NCI-H524 (cell line): Measurements from ENCODE around the gene MIX23.

Source experiments
- DNase-seq, 2 experiments: peaks; one replicate each; lab custom pipeline; 2025; lab: John Stamatoyannopoulos, UW

MIX23 gene

DNA sequence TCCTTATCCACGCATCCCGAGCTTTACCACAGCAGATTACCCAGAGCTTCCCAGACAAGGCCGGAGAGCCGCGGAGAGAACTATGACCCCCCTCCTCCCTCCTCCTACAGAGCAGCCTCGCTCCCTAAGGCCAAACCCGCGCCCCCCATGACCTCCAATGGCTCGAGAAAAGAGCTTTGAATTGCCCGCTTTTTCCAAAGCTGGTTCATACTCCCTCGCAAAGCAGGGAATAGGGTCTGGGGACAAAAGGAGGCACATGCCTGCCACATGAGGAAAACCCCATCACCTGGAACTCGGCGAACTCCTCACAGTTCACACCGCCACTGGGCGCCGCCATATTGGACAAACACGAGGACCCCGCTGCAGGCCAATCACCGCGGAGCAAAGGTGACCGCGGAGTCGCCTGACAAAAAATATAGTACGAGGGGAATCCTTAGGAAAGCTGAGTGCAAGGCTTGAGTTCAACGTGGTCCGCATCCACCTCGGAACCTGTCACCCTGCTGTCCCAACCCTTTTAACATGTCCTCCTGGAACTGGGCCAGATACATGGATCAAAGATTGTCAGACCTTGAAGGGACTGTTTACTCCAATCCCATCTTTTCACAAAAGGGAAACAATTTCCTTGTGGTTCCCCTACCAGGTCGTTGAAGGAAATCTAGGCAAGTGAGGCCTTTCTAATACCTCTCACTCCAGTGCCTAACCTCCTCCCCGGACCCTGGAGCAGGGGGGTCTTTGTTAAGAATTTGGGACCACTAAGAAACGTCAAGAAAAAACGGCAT is at the start of gene MIX23:
Gene MIX23, minus strand, starts transcription at position 344 of the 779 bp plus-strand sequence. Its CDS starts 7 bp downstream, at position 337.
- peak; percentile 95 to 97 for DNase-seq

GRCh38 chr3:122430371-122430770 is 47.3 kb upstream of the MIX23 start:
- DNase-seq = no peak

DNA sequence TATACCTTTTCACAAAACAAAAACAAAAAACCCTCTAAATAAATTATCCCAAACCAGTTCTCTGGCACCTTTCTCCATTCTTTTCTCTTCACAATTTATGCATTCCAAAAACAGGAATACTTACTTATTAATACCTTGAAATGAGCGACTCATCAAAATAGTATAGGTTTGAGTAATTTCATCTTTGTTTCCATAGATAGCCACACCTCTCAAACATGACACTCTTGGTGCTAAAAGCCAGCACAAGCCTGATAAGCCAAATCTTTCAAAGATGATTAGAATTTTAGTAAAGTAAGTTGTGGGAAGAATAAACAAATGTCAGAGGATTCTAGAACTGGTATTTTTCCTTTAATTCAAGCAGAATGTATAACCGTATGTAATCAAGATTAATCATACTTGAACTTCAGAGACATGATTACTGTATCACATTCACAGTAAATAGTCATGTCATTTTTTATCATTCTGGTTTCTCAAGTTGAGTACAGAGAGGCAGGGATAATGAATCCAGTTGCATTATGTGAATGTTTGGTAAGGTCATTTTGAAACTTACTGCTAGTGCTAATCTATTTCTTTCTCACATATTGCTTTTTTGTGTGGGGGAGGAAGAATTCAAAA is 44.9 kb upstream of the MIX23 start:
- DNase-seq = no peak

- DNase-seq = no peak
These were observed 38.8 kb upstream of the MIX23 start for GRCh38 chr3:122421836-122422235.

- no peak for DNase-seq
These were observed 38.1 kb upstream of the MIX23 start for GRCh38 chr3:122421101-122421500.

DNA sequence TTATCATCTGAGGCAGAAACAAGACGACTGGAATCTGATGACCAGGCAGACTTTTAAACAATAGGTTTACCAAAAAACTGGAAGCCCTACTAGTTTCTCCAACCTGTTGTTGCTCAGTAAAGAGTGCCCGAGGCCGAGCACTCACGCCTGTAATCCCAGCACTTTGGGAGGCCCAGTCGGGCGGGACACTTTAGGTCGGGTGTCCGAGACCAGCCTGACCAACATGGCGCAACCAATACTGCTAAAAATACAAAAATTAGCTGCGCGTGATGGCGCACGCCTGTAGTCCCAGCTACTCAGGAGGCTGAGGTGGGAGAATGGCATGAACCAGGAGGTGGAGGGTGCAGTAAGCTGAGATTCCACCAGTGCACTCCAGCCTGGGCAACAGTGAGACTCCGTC is 33.9 kb upstream of the MIX23 start:
- DNase-seq = no peak

DNA sequence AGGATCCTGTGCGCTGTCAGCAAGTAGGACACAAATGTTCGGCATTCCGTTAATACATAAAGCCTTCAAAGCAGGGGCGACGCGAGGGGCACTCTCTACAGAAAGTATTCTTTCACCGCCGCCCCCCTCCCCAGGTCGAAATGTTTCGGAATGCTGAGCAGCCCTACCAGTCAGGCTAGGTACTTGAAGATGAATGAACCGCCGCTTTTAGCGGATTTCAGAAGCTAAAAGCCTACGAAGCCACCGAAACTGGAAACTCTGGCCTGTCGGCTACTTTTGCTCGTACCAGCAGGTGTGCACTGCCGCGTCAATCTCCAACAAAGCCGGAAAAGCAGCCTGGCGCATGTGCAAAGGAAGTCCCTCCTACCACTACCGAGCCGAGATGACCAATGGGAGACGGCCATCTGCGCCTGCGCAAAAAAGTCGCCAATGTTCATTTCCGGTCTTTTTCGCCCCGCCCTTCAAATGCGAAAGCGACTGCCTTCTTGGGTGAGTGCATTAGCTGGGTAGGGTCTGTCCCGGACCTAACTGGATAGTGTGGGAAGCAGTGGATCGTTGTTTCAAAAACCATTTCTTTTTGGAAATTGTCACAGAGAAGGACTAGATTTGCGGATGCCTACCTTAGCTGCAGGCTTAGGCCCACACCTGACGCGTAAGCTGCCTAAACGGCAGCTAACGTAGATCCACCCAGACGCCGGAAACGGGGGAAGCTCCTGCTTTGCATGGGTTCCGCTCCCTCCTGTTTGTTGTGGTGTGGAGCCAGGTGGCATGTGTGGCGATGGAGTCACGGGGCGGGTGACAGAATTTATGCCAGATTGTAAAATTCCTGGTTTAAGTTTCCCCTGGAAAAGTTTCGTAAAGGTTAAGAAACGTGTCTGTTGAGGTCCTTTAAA is 33.0 kb upstream of the MIX23 start, which contains the start of gene WDR5B:
Gene WDR5B, minus strand, starts transcription at position 301 of the 893 bp plus-strand sequence. CDS start 534 bp downstream, outside the sequence.
- DNase-seq = no peak

DNA sequence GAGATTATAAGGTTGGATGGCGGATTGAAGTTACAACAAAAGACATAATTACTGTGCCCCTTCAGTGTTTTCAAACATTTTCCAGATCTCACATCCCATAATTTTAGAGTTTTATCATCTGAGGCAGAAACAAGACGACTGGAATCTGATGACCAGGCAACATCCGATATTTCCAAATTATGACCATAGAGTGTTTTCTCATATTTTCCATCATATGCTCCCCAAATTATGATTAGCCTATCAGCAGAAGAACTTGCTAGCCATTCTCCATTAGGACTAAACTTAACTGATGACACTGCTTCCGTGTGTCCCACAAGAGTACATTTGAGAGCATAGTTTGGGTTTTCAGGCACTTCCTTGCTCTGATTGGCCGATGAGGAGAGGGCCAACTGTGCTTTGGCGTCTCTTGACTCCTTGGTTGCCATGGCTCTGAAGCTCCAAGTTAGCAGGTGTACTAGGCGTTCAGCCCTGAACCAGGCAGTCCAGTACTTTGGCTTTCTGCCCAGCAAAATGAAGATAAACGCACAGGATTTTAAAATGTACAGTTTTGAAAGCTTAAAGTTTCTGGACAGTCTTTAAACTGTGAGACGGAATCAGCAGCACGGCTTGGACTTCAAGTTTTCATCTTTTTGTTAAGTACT is 32.2 kb upstream of the MIX23 start:
- DNase-seq = no peak

- no peak for DNase-seq
These were observed 31.4 kb upstream of the MIX23 start for GRCh38 chr3:122414391-122414790.

GRCh38 chr3:122410639-122411038 is 27.6 kb upstream of the MIX23 start:
- no peak for DNase-seq

DNA sequence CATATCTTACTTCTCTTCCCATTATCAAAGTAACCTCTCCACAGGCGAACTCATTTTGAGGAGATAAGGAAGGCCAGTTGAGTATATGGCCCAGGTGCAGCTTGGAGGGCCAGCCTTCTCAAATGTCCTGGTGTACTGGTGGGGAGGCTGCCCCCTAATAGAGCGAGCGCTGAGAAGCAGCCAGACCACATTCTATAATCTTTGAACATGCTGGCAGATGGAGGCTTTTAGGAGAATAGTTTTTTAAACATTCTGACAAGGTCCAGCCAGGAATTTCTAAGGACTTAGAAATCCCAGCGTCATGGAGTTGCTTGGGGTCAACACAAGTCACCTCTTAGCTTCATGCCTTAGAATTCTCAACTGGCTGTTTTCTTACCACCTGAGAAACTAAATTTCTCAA is 27.1 kb upstream of the MIX23 start:
- DNase-seq = no peak

GRCh38 chr3:122409446-122409845 is 26.4 kb upstream of the MIX23 start:
- DNase-seq = no peak

DNA sequence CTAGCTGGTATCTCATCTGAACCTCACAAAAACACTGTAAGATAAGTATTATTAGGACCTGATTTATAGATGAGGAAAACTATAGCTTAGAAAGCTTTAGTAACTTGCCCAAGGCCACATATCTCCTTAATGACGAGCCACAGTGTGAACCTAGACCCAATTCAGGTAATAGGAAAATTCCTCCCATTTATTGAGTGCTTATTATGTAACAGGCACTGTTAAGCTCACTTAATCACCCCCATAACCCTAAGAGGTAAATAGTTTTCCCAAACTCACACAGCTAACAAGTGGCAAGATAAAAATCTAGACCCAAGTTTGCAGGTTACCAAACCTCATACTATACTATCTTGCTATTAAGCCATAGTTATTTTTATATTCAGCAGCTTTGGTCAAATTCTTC is 24.9 kb upstream of the MIX23 start:
- DNase-seq = no peak

GRCh38 chr3:122406198-122406597 is 23.2 kb upstream of the MIX23 start:
- no peak for DNase-seq

- DNase-seq = no peak
These were observed 22.0 kb upstream of the MIX23 start for GRCh38 chr3:122405015-122405414.

DNA sequence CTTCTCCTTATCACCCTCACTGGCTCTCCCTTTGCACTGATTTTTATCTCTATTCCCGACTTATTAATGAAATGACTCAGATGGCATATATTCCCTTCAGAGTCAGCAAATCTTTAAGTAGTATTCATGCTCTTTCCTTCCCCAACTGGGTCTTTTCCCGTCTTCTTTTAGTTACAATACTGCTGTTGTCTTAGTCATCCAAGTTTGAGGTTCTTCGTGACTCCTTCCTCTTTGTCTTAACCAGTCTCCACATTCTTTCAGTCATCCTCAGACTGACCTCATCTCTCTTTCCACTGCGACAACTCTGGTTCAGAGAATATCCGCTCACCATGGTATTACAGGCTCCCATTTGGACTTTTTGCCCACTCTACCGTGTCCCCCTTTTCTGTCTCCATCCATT is 20.5 kb upstream of the MIX23 start:
- DNase-seq = no peak

GRCh38 chr3:122398920-122399319 is 15.9 kb upstream of the MIX23 start:
- DNase-seq = no peak

GRCh38 chr3:122397201-122397600 is 14.2 kb upstream of the MIX23 start:
- no peak for DNase-seq

DNA sequence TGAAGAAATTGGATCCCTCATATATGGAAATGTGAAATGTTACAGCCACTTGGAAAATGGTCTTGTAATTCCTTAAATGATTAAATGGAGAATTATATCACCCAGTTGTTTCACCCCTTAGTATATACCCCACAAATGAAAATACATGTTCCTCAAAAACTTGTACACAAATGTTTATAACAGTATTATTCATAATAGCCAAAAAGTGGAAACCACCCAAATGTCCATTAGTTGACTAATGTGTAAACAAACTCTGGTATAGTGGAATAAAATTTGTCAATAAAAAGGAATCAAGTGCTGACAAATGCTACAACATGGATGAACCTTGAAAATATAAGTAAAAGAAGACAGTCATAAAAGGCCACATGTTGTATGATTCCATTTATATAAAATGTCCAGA is 13.5 kb upstream of the MIX23 start:
- DNase-seq = no peak

- DNase-seq = no peak
These were observed 12.6 kb upstream of the MIX23 start for GRCh38 chr3:122395582-122395981.

- no peak for DNase-seq
These were observed 11.1 kb upstream of the MIX23 start for GRCh38 chr3:122394173-122394572.
